Cardiac muscle cell (in vitro differentiated cells and primary cell): ENCODE results near the gene DVL1. TPM values are rescaled to one million over a fixed set of nuclear protein-coding genes. Genes with fewer than 3 reads are reported as not detected.
A peak's percentile ranks its signal among the peaks of the same experiment; 100 is the strongest.

Experiments
- DNase-seq, 2 donors: peaks; one replicate each; pipeline versions ENCODE4 v3.0.0 to v3.0.0-alpha.2; 2010 to 2017; ENCODE audit warnings: low read depth in 1 of 2, low spot score in 1 of 2
- H3K27ac ChIP-seq: fragments of 200-600 bp; sonication (generic); 2 replicates; pipeline ENCODE4 v1.5.1; 2016
- H3K27me3 ChIP-seq: fragments of 200-600 bp; sonication (generic); 2 replicates; pipeline ENCODE4 v1.6.0; 2016; ENCODE audit warnings: control low read depth
- H3K36me3 ChIP-seq: fragments of 200-600 bp; sonication (generic); 2 replicates; pipeline ENCODE4 v1.5.1; 2016; ENCODE audit warnings: control low read depth
- H3K4me1 ChIP-seq: fragments of 200-600 bp; sonication (generic); 2 replicates; pipeline ENCODE4 v1.8.1; 2017; ENCODE audit warnings: low read depth, mild to moderate bottlenecking, mixed run types
- H3K4me3 ChIP-seq: fragments of 200-600 bp; sonication (generic); 2 replicates; pipeline ENCODE4 v1.5.1; 2016; ENCODE audit warnings: mild to moderate bottlenecking
- H3K9me3 ChIP-seq: fragments of 200-600 bp; sonication (generic); 2 replicates; pipeline ENCODE4 v1.5.1; 2017; ENCODE audit warnings: low read depth, mild to moderate bottlenecking, control low read depth
- polyA plus RNA-seq: library from polyadenylated mRNA; unstranded; fragments of >200 nt; fragmentation: Nextera tagmentation; extraction: Ambion mirVana; gene quantifications from 2 replicates; pipeline ENCODE4 v1.2.1, GENCODE V29; 2016
- total RNA-seq: library from RNA; depleted of rRNA; stranded (reverse); fragments of >200 nt; gene quantifications from 2 replicates; pipeline ENCODE4 v1.2.3, GENCODE V29; 2016
- TF ChIP-seq, protein P1 (sequence below): IDR thresholded peaks from 2 replicates; pipeline ENCODE4 v1.5.1; 2012; ENCODE audit warnings: low read depth, mild to moderate bottlenecking, low read length

DVL1 gene
- total and polyA plus RNA-seq, 2 experiments from 2014 or later, result 29.1 to 105 TPM

DNA sequence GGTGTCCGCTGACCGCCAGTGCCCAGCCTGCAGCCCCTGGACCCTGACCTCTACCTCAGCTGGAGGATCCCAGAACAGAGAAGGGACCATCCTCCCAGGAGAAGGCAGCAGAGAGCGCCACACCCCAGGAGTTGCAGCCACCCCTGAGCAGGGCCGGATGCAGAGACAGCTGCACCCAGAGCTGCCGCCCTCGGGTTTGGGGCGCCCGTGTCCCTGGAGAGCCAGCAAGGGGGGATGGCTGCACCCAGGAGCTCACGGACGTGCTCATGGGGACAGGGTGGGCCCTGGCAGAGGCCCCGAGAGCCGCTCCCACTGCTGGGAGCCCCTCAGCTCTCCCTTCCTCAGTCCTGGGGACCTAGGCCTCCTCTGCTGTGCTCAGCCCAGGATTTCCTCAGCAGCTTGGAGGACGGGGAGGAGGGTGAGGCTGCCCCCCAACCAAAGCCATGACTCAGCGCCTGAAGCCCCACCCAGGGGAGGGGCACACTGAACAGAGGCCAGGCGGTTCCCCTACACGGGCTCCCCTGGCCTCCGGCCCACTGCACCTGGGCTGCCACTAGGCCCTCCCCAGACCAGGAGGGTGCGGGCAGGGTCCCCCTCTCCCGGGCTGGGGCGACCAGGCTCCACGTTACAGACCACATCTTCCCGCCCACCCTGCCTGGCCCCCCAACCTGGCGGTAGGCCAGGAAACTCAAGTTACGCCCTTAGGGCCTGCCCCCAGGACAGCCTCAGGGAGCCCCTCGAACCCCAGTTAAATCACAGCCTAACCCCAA is 43.7 kb downstream of the DVL1 start:
- Histone ChIP-seq H3K4me1 (peaks cover 18% of the 10 kb centered on the region), H3K4me3 (no peak overlapping the region), H3K36me3 (no peaks in the 10 kb centered on the region), H3K27me3 (no peaks in the 10 kb centered on the region), H3K9me3 (no peaks in the 10 kb centered on the region), H3K27ac (peak overlapping the region; percentile 11)
- TF ChIP-seq, protein P1, sequence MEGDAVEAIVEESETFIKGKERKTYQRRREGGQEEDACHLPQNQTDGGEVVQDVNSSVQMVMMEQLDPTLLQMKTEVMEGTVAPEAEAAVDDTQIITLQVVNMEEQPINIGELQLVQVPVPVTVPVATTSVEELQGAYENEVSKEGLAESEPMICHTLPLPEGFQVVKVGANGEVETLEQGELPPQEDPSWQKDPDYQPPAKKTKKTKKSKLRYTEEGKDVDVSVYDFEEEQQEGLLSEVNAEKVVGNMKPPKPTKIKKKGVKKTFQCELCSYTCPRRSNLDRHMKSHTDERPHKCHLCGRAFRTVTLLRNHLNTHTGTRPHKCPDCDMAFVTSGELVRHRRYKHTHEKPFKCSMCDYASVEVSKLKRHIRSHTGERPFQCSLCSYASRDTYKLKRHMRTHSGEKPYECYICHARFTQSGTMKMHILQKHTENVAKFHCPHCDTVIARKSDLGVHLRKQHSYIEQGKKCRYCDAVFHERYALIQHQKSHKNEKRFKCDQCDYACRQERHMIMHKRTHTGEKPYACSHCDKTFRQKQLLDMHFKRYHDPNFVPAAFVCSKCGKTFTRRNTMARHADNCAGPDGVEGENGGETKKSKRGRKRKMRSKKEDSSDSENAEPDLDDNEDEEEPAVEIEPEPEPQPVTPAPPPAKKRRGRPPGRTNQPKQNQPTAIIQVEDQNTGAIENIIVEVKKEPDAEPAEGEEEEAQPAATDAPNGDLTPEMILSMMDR, result peak; percentile 5
- peak in 1 of 2 donors; percentile 70 for DNase-seq

DNA sequence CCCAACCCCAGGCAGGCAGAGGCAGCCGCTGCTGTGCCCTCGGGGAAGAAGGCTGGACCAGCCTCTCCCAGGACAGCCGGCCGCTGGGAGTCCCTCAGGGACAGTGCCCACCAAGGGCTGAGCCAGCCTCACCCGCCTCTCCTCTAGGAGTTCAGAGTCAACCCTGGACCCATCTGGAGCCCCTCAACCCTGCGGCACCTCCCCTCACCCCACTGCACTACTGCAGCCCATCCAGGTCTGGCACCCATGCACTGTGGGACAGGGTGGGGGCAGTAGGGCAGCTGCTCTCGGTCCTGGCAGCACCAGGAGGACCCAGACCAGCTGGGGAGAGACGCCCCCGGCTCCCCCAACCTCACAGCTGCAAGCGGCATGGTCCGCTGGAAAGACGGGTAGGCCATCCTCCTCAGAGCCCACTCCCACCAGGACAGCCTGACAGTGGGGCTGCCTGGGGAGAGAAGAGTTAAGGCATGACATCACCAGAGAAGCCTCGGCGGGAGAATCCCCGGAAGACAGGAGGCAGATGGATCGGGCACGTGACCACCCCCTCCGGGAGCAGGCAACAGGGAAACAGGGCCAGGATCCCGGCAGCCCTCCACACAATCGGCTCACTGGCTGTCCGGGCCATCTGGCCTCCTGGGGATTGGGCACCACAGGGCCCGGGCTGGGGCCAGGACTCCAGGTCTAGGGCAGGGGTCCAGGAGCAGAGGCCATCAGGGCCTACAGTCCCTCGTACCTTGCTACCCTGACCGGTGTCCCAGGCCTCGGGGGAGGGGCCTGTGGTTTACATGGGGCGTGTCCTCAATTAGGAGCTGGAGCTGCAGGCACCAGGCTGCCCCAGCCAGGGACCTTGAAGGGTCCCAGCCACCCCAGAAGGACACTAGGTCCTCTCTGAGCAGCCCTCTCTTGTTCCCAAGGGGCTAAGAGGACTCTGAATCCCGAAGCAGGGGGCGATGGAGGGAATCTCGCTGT is 44.6 kb downstream of the DVL1 start:
- TF ChIP-seq, protein P1, result no peak
- no peaks in the 10 kb centered on the region for H3K36me3 ChIP-seq
- no peaks in the 10 kb centered on the region for H3K27me3 ChIP-seq
- no peak overlapping the region for H3K4me3 ChIP-seq
- no peak overlapping the region for H3K27ac ChIP-seq
- H3K4me1 ChIP-seq, result peaks cover 18% of the 10 kb centered on the region
- peak; percentile 66 to 81 for DNase-seq
- H3K9me3 ChIP-seq, result no peaks in the 10 kb centered on the region

- no peak overlapping the region for H3K27ac ChIP-seq
- no peaks in the 10 kb centered on the region for H3K27me3 ChIP-seq
- DNase-seq, result no peak
- H3K9me3 ChIP-seq, result no peaks in the 10 kb centered on the region
- H3K4me3 ChIP-seq, result no peak overlapping the region
- H3K4me1 ChIP-seq, result peaks cover 18% of the 10 kb centered on the region
- no peaks in the 10 kb centered on the region for H3K36me3 ChIP-seq
- TF ChIP-seq, protein P1, result no peak
Measured at GRCh38 chr1:1303736-1304135, 45.5 kb downstream of the DVL1 start.

GRCh38 chr1:1302951-1303509 is 46.2 kb downstream of the DVL1 start:
- Histone ChIP-seq H3K4me1 (peaks cover 18% of the 10 kb centered on the region), H3K27me3 (no peaks in the 10 kb centered on the region), H3K27ac (no peak overlapping the region), H3K4me3 (no peak overlapping the region), H3K9me3 (no peaks in the 10 kb centered on the region), H3K36me3 (no peaks in the 10 kb centered on the region)
- TF ChIP-seq, protein P1, result no peak
- no peak for DNase-seq

- H3K27ac ChIP-seq, result no peak overlapping the region
- DNase-seq, result no peak
- H3K36me3 ChIP-seq, result no peaks in the 10 kb centered on the region
- no peaks in the 10 kb centered on the region for H3K9me3 ChIP-seq
- no peak overlapping the region for H3K4me3 ChIP-seq
- TF ChIP-seq, protein P1, result peak; percentile 54
- H3K4me1 ChIP-seq, result peaks cover 18% of the 10 kb centered on the region
- no peaks in the 10 kb centered on the region for H3K27me3 ChIP-seq
Measured at GRCh38 chr1:1302006-1302430, 47.2 kb downstream of the DVL1 start.
